ENCODE data around the gene SETBP1.
"Not testable (repeated sequence)": the region's sequence is repeated elsewhere in the genome, so short reads cannot be mapped to it uniquely, and the experiment has no call there.

Gene SETBP1

DNA sequence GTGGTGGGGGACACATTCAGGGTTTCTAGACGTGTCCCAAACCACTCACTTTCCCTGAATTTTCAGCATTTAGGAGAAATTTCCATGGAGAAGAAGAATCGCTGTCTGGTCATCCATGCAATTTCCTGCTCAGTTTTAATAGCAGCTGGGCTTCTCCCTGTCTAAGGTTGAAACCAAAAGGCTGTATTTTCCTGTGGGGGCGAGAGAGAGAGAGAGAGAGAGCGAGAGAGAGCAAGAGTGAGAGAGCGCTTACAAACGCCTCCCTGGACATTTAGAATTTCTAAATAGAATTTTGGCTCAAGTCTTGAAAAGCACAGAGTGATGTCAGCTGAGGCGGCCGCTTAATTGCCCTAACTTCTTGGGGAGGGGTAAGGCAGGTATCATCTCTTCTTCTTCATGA lies 110.8 kb downstream of the SETBP1 start:
- DNase-seq (ENCODE audit: low read depth in 2 of 2), result no peak

DNA sequence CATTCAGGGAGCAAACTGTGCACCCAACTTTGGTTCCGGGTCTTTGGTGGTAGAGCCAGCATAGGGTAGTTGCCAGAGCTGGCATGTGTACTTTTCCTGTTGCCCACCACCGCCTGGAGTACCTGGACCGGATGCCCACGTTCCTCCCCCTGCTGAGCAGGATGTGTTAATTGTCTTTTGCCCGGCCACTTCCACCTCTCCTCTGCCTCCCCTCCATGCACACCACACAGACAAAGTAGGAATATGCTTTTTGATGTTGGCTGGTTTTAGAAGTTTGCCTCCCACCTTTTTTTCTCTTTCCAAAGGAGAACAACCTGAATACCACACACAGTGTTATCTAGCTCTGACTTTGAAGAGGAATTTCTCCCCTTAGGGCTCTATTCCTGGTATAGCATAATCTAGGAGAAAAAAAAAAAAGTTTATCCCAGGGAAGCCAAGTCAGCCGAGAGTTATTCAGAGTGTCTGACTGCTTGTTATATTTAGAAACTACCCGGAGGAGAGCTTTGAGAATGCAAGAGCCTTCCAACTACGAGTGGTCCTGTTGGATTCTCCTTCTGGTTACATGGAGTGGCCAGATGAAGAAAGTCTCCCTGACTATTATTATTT lies 111.9 kb downstream of the SETBP1 start:
- no peak for DNase-seq (ENCODE audit: low read depth in 2 of 2)

DNA sequence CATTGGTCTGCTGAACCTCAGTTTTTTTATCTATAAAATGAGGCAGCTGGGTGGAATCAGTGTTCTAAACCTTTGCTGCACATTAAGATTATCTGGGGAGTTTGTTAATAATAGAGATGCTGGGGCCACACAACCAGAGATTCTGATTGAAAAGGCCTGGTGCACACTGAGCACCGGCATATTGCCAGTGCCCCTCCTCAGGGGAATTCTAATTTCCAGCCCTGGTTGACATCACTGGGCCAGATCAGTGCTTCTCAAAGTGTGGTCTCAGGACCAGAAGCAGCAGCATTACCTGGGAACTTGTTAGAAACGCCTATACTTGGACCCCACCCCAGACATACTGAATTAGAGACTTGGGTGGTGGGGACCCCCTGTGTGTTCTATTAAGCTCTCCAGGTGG lies 112.5 kb downstream of the SETBP1 start:
- DNase-seq (ENCODE audit: low read depth in 2 of 2), result no peak

DNA sequence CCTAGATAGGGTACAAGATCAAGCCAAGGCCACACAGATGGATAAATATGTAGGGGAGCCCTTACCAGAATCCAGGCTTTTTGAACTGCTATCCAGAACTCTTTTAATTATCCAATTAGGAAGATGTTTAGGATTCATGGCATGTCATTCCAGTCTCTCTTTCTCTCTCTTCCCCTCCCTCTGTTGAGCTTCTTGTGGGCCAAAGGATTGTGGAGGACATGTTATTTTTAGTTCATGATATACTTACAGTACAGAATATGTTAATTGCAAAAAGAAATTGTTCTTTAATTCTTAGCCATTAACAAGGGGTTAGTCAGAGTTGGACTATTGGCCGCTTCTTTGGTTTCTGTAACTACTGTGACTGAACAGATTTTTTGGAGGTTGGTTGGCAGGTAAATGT lies 113.0 kb downstream of the SETBP1 start:
- DNase-seq (ENCODE audit: low read depth in 2 of 2), result no peak

DNA sequence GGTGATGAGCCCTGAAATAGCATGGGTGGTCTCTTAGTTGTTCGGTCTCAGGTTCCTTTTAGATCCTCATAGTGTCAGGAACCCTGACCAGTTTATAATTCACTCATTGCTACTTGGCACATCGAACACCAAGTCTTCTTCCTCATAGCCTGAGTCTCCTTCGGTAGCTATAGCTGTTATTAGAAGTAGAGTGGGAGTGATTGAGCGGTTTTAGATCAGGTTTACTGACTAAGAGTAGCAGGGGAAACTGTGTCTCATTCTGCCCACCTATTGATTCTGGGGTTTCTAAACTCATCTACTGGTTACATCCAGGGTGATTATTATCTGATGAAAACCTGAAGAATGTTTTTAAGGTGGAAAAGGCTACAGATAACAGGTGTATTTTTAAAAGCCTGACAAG lies 114.6 kb downstream of the SETBP1 start:
- DNase-seq (ENCODE audit: low read depth in 2 of 2), result no peak

DNA sequence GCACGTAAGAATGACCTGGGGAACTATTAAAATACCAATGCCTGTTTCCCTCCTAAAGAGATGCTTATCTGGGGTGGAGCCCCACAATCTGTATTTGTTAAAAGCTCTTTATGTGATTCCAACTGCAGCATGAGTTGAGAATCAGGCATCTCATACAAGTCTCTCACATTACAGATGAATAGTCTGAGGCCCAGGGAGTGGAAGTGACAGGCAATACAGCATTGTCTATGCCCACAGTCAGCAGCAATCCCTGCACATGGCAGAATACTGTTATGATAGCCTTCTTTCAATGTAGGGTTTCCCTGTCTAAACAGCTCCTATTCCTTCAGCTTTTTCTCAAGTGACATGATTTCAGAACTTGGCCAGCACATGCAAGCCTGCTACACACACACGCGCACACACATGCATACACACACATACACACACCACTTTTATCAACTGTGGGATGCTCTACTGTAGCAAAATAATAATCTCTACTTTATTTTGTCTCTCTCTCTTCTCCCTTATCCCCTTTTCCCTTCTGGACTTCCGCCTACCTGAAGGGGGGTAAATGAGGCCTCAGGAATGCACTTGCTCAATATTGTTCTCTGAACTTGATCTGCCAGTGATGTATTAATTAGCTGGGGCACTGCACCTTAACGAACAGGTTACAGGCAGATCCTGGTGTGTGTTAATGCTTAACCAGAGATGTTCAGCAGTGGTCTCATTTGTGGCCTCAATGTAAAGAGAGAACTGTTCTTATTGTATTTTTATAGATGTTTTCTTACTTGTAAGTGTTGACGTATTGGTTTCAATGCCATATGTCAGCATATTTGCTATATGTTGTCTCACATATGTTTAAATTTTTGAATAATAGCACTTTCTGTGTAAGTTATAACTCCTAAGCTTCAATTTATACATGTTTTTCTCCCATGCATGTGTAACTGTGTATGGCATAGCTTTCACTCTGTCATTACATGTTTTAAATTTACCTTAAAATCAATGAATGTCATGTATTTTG lies 116.0 kb downstream of the SETBP1 start:
- DNase-seq (ENCODE audit: low read depth in 2 of 2), result no peak

DNA sequence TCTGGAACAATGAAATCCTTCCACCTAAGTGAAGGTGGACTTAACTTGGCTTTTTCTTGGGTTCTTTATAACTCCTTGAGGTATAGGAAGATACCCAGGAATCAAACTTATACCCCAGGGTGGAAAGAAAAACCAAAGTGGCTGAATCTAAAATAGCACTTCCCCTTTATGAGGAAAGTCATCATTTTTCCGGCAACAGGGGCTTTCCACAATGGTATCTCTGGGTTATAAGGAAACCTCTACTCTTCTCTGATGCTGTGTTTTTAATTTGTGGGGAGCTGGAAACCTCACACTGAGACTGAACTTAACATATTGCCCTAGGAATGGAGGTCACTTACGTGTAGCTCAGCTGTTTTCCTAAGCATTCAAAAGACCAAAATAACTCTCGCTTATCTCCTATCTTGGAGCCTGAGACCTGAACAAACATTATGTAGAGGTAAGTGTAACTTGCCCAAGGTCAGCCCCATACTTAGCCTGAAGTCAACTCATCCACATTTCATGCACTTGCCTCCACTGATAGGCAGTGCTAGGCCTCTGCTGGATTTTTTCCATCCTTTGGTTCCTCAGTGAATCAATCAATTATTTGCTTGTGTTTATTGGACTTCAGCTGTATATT lies 117.9 kb downstream of the SETBP1 start:
- DNase-seq (ENCODE audit: low read depth in 2 of 2), result no peak

DNA sequence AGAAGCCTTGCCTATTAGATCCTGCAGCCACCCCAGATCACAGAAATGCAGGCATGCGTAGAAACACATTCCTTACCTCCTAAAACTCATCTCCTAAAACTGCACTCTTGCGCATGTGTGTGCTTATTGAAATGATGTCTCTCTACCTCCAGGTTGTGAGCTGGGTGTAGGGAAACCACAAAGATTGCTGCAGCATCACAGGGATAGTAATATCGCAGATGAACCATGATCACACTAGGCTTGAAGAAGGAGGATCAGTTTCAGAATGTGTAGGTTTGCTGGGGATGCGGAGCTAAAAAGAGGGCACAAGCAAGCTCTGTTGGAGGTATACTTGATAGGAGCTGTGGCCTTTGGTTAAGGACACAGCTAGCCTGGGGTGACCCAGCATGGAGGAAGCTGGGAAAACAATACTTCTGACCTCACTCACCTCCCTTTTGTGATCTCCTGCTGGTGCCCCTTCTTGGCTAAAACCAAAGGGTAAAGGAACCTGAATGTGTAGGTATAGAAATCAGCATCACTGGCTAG lies 118.8 kb downstream of the SETBP1 start:
- DNase-seq (ENCODE audit: low read depth in 2 of 2), result no peak

DNA sequence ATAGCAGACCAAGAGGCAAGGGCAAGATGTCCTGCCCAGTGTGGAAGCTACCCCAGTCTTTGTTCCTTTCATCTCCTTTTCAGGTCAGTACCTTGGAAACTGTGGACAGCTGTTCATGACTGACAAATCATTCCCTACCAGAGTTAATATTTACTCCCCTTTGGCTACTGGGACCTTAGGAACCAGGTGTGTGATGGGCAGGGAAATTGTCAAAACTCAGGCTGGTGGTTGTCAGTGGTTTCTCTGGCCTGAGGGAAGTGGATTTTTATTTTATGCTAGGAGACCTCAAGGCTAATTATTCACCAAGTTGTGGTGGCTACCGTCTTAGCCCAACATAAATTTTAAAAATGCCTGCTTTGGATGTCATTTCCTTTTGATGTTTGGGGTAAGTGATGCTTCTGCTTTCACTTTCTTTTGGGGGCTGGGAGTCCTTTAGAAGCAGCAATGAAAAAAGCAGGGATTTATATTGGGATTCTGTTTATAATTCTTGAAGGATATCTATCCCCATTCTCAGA lies 119.3 kb downstream of the SETBP1 start:
- DNase-seq (ENCODE audit: low read depth in 2 of 2), result no peak

DNA sequence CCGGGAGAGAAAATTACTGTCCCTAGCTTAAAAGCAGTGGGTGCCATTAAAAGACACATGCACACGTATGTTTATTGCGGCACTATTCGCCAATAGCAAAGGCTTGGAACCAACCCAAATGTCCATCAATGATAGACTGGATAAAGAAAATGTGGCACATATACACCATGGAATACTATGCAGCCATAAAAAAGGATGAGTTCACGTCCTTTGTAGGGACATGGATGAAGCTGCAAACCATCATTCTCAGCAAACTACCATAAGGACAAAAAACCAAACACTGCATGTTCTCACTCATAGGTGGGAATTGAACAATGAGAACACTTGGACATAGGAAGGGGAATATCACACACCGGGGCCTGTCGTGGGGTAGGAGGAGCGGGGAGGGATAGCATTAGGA lies 120.1 kb downstream of the SETBP1 start:
- DNase-seq (ENCODE audit: low read depth in 2 of 2), result not testable (repeated sequence)

DNA sequence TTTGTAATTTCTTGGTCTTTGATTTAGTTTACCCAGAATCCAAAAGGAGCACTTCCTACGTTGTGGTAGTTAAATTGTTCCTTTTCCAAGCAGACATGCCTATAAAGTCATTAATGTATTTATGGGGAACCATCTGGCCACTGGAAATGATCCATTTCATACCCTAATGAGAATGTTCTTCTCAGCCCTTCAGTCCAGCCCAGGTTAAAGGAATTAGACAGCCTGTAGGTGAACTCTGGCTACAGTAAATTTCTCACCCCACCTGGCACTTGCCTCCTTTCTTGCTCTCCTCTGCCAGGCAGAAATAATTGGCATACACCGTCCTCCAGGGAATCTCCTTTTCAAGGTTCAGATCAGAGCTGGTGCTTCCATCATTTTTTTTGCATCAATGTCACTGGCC lies 121.1 kb downstream of the SETBP1 start:
- DNase-seq (ENCODE audit: low read depth in 2 of 2), result no peak

DNA sequence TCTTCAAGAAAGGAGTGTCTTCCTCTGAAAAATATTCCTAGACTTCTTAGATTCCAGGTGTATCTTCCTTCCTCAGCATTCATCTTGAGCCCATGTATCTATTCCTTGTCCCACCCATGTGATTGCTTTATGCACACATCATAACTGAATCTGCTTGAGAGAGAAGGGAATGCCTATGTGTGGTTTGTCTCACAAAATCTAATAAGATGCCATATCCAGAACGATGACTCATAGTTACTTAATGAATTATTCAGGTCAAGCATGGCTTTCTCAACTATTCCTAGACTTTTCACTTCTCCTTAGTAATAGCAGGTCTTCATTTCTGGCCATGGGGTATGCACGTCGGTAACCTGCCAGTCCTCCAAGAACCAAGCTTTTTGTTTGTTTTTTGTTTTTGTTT lies 121.8 kb downstream of the SETBP1 start:
- DNase-seq (ENCODE audit: low read depth in 2 of 2), result no peak

DNA sequence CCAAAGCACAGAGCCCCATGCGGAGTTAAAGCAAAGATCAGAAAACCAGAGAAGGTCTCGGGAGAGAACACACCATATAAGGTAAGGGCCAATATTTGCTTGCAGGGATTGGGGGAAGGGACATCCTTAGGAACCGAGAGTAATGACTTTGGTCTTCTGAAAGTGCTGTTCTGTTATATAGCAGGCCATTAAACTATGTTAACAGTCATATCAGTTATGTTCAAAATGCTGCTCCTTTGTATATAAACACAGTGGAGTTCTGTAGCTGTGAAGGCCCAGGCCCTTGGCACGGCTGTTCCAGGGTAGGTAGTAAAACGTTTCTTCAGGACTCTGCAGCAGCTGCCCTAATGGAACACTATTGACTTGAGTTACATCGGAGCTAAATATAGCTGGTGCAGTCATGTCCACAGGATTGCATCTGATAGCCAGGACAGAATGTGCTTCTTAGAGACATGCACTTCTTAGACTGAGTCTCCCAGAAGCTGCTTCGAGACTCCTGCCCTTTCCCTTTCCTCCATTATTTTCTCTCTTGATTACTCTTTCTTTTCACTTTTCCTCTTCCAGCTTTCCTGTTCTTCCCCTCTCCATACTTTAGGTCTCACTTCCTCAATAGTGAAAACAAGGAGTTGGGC lies 122.4 kb downstream of the SETBP1 start:
- no peak for DNase-seq (ENCODE audit: low read depth in 2 of 2)

DNA sequence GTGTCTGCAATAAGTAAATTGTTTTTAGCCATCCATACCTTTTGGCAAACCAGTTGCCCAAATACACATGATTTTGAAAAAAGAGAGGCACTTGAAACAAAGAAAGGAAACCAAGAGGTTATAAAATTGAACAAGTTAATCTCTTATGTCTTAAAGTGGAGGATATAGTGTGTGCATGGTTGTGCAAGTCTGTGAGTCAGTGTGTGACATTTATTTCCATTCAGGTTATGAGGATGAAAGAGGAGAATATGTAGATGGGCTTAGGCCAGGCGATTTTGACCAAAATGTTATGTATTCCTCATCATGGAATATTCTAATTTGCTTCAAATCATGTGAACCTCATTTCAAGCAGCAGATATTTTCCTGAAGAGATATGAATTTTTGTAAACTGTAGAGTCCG lies 123.3 kb downstream of the SETBP1 start:
- DNase-seq (ENCODE audit: low read depth in 2 of 2), result no peak

DNA sequence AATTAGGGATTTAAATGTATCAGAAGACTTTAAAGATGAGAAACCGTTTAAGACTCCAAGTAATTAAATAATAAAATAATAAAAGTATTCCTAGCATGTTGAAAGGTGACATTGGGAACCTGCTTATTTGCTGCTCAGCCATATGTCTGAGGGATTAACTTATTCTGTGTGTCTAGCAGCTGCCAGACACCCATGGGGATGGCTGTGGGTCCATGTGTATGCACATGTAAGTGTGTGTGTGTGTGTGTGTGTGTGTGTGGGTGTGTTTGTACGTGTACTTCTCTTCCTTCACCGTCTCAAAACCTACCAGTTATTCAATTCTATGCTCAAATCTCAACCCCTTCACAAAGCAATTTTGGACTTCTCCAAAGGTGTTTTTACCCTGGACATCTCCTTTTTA lies 124.5 kb downstream of the SETBP1 start:
- DNase-seq (ENCODE audit: low read depth in 2 of 2), result no peak

DNA sequence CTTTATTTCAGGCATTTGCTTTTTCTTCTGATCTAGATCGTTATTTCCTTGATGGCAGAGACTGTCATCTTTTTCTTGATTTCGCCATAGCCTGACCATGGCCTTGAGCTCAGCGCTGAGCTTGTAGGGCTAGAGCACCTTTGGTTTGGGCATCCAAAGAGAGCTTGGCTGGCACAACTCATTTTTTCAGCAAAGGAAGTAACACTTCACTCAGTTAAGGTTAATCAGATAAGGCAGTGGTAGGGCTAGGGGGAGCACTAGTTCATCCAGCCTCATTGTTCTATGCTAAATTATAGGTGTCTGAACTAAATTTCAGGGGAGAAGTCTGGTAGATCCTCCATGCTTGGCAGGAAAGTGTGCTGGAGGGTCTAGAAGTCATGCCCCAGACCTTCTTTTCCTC lies 125.0 kb downstream of the SETBP1 start:
- DNase-seq (ENCODE audit: low read depth in 2 of 2), result no peak

DNA sequence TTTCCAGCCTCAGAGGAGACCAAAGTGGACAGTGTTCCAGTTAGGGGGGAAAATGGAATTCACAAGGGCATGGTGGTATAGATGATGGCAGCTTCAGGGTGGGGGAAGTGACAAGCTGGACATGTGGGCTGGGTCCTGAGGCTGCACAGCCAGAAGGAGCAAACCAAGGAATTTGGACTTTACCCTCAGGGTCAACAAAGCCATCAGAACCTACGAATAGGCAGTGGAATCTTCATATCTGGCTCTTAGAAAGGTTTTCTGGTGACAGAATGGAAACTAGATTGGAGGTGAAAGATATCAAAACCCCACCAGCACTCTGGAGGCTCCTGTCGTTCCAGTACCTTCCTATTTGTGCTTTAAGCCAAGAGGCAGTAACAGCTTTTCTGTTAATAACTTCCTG lies 127.1 kb downstream of the SETBP1 start:
- no peak for DNase-seq (ENCODE audit: low read depth in 2 of 2)

DNA sequence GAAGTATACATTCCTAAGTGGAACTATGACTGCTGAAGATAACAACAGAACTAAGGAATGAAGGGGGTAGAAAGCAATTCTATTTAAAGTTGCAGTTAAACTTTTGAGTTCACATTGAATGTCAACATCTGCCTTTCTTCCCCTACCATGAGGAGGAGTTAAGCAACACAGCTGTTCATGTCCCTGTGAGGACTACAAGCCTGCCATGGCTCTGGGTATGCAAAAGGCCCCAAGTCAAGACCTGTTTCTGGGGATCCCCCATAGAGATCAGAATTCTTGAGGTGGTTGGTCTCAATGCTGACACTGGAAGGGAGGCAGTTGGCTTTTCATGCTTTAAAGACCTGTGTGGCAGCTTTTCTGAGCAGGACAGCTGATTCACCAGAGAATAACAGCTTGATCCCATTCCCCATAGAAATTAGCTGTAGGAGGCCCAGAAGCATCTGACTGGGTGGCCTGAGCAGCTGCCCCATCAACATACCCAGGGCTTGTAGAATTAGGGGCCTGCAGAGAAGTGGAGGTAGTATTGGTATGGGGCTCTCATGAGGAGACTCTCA lies 131.0 kb downstream of the SETBP1 start:
- no peak for DNase-seq (ENCODE audit: low read depth in 2 of 2)

DNA sequence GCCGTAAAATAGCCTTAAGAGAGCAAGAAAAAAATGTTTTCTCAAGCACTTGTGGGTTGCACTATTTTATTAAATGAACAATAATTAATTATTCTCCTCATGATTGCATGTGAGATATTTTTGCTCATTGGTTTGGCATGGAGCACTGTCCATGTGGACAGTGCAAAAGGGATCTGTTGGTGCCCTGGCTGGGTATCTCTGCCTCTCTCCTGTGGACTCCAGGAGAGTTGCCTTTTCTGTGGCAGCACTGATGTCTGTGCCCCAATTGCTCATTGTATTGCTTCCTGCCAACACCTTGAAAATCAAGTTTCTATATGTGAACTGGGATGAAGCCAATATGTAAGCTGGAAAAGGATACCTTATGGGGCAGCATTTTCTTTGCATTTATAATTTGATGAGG lies 131.7 kb downstream of the SETBP1 start:
- DNase-seq (ENCODE audit: low read depth in 2 of 2), result no peak

DNA sequence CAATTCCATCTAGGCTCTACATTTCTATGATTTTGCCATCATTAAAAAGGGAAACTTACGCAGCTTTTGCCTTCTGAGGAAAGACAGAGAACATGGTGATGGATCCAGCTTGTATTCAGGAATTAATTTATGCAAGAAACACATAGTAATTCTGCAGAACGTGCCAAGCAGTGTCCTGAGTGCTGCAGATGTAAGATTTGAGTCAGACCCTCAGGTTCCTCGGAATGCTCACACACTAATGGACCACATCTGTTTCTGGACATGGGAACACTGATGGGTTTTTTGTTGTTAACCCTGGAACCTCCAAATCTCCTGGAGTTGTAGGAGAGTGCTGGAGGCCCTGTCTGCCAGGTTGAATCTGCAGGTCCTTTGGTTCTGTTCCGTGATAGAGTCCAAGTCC lies 132.9 kb downstream of the SETBP1 start:
- no peak for DNase-seq (ENCODE audit: low read depth in 2 of 2)

DNA sequence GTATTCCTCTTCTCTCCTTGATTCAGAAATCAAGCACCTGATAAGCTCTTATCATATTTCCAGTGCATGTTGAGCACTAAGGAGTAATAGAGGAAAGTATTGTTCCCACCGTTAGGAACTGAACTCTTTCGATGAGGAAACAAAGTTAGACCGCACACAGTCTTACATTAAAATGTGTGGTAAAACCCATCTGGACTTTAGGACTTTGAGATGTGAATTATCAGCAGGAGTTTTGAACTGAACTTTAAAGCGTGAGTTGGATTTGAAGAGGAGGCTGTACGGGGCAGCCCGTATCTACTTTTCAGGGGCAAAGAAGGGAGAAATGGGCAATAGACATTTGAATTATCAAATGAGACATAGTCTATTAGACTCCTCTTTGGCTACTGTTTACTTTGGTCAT lies 134.4 kb downstream of the SETBP1 start:
- DNase-seq (ENCODE audit: low read depth in 2 of 2), result no peak

DNA sequence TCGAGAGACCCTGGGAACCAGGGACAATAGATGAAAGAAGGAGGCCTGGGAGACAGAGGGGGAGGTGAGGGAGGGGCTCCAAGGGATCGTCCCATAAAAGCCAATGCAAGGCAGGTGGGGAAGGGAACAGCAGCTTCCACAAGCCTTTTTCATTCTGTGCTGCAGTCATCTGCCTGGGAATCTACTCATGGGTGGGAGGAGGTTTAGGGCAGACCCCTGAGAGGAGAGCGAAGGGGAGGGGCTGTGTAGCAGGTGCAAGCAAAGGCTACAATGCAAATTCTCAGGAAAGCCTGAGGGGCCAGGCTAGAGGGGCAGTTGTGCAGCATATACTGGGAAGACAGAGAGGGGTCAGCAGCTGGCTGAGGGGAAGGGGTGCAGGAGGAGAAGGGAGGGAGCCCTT lies 135.4 kb downstream of the SETBP1 start:
- DNase-seq (ENCODE audit: low read depth in 2 of 2), result no peak

Data from stimulated activated CD8-positive, alpha-beta memory T cell treated with anti-CD3 and anti-CD28 coated beads, Interleukin-15, amount 100 ng/mL, for 48 hours (primary cell).